ENCODE results near the gene SIGLEC12. TPM values are rescaled to one million over a fixed set of nuclear protein-coding genes. Genes with fewer than 3 reads are reported as not detected.

SIGLEC12 gene
- total and polyA plus RNA-seq, 4 donors = 0.12 to 5.1 (median 1.9) TPM

DNA sequence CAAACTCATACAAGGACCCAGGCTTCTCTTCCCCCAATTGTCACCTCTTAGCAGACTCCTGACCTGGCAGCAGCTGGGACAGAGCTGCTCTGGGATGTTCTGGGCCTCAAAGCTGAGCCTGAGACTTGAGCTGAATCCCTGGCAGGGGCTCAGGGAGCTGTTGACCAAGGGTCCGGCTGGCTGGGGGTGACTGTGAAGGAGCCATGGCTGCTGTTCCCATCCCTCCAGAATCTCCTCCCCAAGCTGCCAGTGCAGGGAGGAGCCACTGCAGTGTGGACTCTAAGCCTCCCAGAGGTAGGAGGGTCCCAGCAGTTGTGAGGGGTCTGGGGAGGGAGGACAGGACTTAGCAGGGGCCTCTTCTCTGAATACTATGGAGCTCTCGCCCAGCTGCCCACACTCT, 27.7 kb upstream of the SIGLEC12 start:
- no peak for DNase-seq
- Histone ChIP-seq H3K27me3 (ENCODE audit: control insufficient read depth in 3 of 3, insufficient read depth in 3 of 3, low read length in 2 of 3) (peaks cover 0 to 19% (median 4%) of the 10 kb centered on the region in 3 donors), H3K36me3 (ENCODE audit: control insufficient read depth in 4 of 4, insufficient read depth in 4 of 4, low read length in 4 of 4) (no peaks in the 10 kb centered on the region), H3K9me3 (ENCODE audit: control insufficient read depth in 4 of 4, insufficient read depth in 3 of 4, low read length in 3 of 4) (no peaks in the 10 kb centered on the region), H3K4me3 (no peak overlapping the region), H3K9ac (ENCODE audit: insufficient read depth in 1 of 2, low read length in 2 of 2) (no peak overlapping the region), H3K27ac (ENCODE audit: low read depth in 1 of 2, low read length in 1 of 2) (no peak overlapping the region), H3K4me1 (ENCODE audit: control insufficient read depth in 5 of 5, insufficient read depth in 5 of 5, low read length in 5 of 5) (no peaks in the 10 kb centered on the region)
- WGBS, 2 donors = 77 to 83% methylated on average over 2 of the region's 2 CpGs
- ATAC-seq (ENCODE audit: insufficient read depth, low FRiP score) = no peak
- TF ChIP-seq, protein P1, sequence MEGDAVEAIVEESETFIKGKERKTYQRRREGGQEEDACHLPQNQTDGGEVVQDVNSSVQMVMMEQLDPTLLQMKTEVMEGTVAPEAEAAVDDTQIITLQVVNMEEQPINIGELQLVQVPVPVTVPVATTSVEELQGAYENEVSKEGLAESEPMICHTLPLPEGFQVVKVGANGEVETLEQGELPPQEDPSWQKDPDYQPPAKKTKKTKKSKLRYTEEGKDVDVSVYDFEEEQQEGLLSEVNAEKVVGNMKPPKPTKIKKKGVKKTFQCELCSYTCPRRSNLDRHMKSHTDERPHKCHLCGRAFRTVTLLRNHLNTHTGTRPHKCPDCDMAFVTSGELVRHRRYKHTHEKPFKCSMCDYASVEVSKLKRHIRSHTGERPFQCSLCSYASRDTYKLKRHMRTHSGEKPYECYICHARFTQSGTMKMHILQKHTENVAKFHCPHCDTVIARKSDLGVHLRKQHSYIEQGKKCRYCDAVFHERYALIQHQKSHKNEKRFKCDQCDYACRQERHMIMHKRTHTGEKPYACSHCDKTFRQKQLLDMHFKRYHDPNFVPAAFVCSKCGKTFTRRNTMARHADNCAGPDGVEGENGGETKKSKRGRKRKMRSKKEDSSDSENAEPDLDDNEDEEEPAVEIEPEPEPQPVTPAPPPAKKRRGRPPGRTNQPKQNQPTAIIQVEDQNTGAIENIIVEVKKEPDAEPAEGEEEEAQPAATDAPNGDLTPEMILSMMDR (IDR thresholded peaks at IDR 0.05; ENCODE audit: control extremely low read depth, extremely low read depth) = no peak

DNA sequence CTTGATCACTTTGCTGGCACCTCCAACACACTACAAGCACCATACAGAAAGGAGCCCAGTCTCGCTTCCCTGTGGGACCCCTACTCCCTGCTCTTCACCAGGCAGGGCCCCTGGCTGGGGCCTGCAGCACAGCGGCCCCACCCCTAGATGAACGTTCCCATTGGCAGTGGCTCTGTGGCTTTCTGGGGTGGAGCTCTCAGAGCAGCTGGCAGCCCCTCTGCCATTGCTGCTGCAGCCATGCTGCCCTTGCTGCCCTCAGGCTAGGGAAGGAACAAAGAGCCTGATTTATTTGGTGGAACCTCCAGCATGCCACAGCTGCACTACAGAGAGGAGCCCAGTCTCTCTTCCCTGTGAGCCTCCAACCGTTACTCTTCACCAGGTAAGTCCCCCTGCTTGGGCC, 24.1 kb upstream of the SIGLEC12 start:
- Histone ChIP-seq H3K27me3 (ENCODE audit: control insufficient read depth in 3 of 3, insufficient read depth in 3 of 3, low read length in 2 of 3) (peaks cover 0 to 3% (median 0%) of the 10 kb centered on the region in 3 donors), H3K9me3 (ENCODE audit: control insufficient read depth in 4 of 4, insufficient read depth in 3 of 4, low read length in 3 of 4) (no peaks in the 10 kb centered on the region), H3K4me1 (ENCODE audit: control insufficient read depth in 5 of 5, insufficient read depth in 5 of 5, low read length in 5 of 5) (no peaks in the 10 kb centered on the region), H3K27ac (ENCODE audit: low read depth in 1 of 2, low read length in 1 of 2) (no peak overlapping the region), H3K9ac (ENCODE audit: insufficient read depth in 1 of 2, low read length in 2 of 2) (no peak overlapping the region), H3K4me3 (no peak overlapping the region), H3K36me3 (ENCODE audit: control insufficient read depth in 4 of 4, insufficient read depth in 4 of 4, low read length in 4 of 4) (no peaks in the 10 kb centered on the region)
- no peak for DNase-seq
- TF ChIP-seq, protein P1 (IDR thresholded peaks at IDR 0.05; ENCODE audit: control extremely low read depth, extremely low read depth) = no peak
- no peak for ATAC-seq (ENCODE audit: insufficient read depth, low FRiP score)
- 51 to 53% methylated on average over 4 of the region's 4 CpGs for WGBS, 2 donors

DNA sequence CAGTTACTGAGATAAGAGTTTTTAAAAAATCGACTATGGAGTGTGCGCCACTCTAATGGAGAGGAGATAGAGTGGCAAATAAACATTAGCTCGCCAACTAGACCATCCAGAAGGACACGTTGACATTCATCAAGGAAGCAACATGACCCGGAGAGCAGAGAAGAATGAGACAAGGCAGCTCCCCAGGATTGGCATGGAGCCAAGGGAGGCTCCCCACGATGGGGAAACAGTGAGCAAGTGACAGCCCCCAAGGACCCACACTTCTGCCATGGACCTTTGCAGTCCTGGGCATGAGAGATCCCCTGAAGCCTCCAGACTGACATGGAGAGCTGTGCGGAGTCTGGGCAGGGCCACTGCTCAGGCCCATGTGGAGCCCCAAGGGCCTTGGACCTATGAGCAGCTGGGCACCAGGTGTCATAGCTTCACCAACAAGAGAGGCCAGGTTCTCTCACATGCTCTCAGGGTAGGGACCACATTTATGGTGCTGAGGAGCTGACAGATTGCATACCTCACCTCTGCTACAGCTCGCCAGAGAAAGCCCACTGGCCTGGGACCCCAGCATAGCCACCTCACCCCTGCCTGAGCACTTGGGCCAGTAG, 23.2 kb upstream of the SIGLEC12 start:
- Histone ChIP-seq H3K27me3 (ENCODE audit: control insufficient read depth in 3 of 3, insufficient read depth in 3 of 3, low read length in 2 of 3) (peaks cover 0 to 3% (median 0%) of the 10 kb centered on the region in 3 donors), H3K36me3 (ENCODE audit: control insufficient read depth in 4 of 4, insufficient read depth in 4 of 4, low read length in 4 of 4) (no peaks in the 10 kb centered on the region), H3K9me3 (ENCODE audit: control insufficient read depth in 4 of 4, insufficient read depth in 3 of 4, low read length in 3 of 4) (no peaks in the 10 kb centered on the region), H3K27ac (ENCODE audit: low read depth in 1 of 2, low read length in 1 of 2) (no peak overlapping the region), H3K9ac (ENCODE audit: insufficient read depth in 1 of 2, low read length in 2 of 2) (no peak overlapping the region), H3K4me3 (no peak overlapping the region), H3K4me1 (ENCODE audit: control insufficient read depth in 5 of 5, insufficient read depth in 5 of 5, low read length in 5 of 5) (no peaks in the 10 kb centered on the region)
- TF ChIP-seq, protein P1 (IDR thresholded peaks at IDR 0.05; ENCODE audit: control extremely low read depth, extremely low read depth) = no peak
- no peak for ATAC-seq (ENCODE audit: insufficient read depth, low FRiP score)
- WGBS, 2 donors = 61 to 79% methylated on average over 8 of the region's 8 CpGs
- no peak for DNase-seq

DNA sequence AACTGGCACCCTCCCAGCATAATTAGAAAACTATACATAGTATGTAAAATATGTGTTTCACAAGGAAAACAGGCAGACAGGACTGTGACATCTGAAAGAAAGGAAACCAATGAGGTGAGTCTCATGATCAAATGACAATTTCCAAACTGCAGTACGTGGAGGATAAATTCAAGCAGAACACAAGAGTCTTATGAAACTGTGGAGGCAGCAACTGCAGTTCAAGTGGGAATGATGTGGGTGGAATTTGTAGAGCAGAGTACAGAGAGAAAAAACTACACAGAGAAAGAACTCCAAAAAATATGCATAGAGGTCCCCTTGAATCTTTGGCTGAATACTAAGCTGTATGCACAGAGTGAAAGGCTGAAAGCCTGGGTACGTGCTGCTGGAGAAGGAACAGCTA, 20.2 kb upstream of the SIGLEC12 start:
- no peak overlapping the region for H3K9ac ChIP-seq (ENCODE audit: insufficient read depth in 1 of 2, low read length in 2 of 2)

More for the DNA sequence above, 20.2 kb upstream of the SIGLEC12 start:
- Histone ChIP-seq H3K9me3 (ENCODE audit: control insufficient read depth in 4 of 4, insufficient read depth in 3 of 4, low read length in 3 of 4) (no peaks in the 10 kb centered on the region), H3K27ac (ENCODE audit: low read depth in 1 of 2, low read length in 1 of 2) (no peak overlapping the region), H3K36me3 (ENCODE audit: control insufficient read depth in 4 of 4, insufficient read depth in 4 of 4, low read length in 4 of 4) (no peaks in the 10 kb centered on the region), H3K27me3 (ENCODE audit: control insufficient read depth in 3 of 3, insufficient read depth in 3 of 3, low read length in 2 of 3) (peaks cover 0 to 3% (median 0%) of the 10 kb centered on the region in 3 donors), H3K4me3 (no peak overlapping the region), H3K4me1 (ENCODE audit: control insufficient read depth in 5 of 5, insufficient read depth in 5 of 5, low read length in 5 of 5) (no peaks in the 10 kb centered on the region)
- ATAC-seq (ENCODE audit: insufficient read depth, low FRiP score) = no peak
- TF ChIP-seq, protein P1 (IDR thresholded peaks at IDR 0.05; ENCODE audit: control extremely low read depth, extremely low read depth) = no peak
- WGBS, 2 donors = 57 to 60% methylated on average over 2 of the region's 2 CpGs
- no peak for DNase-seq

All from lung (tissue), 12 donors.